ENCODE measurements around the gene SAMM50.
A peak's percentile ranks its signal among the peaks of the same experiment; 100 is the strongest.

The SAMM50 gene

DNA sequence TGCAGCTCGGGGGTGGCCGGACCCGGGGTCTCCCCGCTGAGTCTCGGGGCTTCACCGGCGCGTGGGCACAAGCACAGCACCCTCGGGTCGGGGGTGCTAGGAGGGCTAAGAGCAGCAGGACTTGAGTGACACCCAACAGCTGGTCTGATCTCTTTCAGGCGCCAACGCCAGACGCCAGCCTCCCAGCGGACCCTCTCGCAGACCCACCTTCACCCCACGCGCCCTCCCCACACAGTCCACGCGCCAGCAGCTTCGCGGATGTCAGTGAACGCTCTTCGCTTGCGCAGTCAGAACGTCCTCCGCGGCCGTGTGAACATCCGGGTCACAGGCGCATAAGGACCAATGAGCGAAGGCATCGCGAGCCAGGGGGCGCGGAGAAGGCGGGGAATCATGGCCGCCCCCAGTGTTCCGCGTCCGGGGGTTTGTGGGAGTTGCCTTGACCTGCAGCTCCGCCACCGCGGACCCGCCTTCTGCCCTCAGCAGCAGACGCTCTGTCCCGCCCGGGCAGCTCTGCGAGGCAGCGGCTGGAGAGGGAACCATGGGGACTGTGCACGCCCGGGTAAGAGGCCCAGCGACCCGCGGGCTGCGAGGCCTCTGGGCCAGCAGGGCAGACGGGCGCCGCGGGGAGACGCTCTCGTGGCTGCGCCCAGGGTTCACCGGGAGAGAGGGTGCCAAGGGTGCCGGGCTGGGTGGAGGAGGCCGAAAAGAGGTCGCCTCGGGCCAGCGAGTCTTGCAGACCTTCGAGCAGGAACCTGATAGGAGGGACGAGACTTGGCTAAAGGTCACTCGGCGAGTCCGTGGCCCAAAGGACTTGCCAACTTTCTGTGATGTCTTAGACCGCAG is at the start of gene SAMM50:
TSS of gene SAMM50 (plus strand) at position 403 of the 843 bp plus-strand sequence. CDS start at position 539, 136 bp downstream.
- peak; percentile 92 for DNase-seq (ENCODE audit: low spot score)

DNA sequence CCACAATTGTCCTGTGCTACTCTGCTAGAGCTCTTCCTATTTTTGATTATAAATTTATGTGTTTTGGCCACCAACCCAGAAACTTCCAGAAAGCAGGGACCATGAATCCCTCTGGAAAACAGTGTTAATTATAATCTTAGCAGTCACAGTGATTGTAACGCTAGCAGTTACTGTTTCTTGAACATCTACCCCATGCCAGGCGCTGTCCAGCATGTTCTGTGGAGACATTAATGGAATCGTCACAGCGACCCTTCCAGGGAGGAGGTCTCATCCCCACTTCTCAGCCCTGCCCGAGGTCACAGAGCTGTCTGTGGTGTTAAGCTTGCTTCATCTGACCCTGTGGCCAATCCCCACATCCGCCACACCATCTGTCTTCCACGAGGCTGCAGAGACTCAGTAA is 49.6 kb upstream of the SAMM50 start:
- no peak for DNase-seq (ENCODE audit: low spot score)

DNA sequence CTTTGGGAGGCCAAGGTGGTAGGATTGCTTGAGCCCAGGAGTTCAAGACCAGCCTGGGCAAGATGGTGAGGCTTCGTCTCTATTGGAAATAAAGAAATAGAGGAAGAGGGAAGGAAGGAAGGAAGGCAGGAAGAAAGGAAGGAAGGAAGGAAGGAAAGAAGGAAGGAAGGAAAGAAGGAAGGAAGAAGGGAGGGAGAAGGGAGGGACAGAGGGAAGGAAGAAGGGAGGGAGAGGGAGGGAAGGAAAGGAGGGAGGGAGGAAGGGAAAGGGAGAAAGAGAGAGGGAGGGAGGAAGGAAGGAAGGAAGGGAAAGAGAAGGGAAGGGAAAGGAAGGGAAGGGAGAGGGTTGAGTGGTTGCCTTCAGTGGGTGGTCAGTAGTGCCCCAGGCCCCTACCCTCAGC is 45.5 kb upstream of the SAMM50 start:
- no peak for DNase-seq (ENCODE audit: low spot score)

DNA sequence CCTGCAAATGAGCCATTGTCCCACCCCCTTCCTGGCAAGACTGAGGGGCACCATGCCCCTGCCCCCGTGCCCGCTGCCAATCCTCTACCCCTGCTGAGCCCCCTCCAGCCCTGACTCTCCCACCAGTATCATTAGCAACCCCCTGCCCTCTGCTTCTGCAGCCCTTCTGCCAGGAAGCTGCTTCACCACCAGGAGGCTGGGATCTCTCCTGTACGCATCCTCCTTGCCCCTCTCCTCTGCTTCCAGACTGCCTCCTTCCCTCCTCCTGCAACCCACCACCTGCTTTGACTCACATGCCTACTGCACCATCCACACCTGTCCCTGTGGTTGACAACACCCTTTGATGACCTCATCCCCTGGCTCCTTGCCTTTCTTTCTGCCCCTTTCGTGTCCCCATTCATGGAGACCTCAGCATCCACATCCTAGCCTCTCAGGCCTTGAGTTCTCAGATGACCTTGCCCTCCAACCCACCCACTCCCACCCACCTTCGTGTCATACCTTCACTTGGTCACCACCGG is 45.0 kb upstream of the SAMM50 start:
- DNase-seq (ENCODE audit: low spot score) = no peak

DNA sequence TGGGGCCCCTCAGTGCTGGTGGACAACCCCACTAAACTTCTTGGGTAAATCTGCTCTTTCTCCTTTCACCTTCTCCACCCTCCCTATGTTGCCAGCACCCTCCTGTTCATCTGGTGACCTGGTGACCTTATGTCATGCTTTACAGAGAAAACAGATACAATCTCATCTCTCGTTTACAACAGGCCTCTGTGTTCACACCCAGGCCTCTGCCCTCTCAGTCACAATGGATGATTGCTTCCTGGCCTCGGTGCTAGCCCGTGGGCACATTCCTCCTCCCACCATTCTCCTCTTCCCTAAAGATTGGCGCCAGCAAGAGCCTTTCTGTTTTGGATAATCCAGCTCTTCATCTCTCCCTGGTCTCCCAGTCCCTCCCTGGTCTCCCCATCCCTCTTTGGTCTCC is 43.9 kb upstream of the SAMM50 start:
- no peak for DNase-seq (ENCODE audit: low spot score)

DNA sequence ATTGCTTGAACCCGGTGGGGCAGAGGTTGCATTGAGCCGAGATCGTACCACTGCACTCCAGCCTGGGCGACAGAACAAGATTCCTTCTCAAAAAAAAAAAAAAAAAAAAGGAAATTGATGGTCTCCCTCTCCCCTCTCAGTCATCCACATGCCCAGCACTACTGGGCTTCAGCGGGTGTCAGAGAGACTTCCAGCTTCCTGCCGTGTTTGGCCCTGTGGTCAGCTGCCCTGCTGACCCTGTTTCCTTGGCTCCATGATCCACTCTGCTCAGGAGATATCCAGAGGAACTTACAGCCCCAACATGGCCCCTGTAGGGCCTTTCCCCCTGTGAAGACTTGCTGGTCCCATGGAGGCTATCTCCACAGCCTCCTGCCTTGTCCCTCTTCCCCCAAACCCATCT is 37.7 kb upstream of the SAMM50 start:
- DNase-seq (ENCODE audit: low spot score) = no peak

DNA sequence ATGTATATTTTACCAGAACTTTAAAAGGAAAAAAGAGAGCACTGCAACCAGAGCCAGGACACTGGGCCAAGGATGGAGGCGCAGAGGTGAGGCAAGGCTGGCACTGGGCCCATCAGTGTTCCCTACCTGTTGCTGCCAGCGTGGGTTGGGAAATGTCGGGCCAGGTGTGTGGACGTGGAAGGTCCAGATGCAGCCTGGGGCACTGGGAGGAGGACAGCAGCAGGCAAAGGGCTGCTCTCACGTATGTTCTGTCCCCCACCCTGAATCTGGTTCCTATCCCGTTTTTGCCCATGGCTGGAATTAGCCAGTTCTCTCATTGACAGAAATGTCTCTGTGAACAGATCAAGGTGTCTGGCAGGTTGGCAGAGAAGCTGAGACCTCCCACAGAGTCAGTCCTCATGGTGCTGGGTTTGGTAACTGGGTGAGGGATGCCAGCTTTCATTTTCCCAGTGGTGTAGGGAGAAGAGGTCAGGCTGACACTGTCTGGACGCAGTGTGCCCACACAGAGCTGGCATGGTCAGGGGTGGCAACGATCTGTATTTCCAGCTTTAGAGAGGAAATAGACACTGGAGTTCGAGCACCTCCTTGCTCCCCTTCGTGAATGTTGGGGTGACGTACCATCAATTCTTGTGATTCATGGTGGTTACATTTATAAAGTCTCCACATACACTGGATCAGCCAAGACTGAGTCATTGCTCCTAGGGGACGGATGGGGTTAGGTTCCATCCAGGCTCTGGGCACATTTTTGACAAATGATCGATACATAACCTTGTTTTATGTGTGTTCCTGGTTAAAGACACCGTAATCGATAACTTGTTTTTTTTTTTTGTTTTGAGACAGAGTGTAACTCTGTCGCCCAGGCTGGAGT is 35.9 kb upstream of the SAMM50 start:
- DNase-seq (ENCODE audit: low spot score) = no peak

DNA sequence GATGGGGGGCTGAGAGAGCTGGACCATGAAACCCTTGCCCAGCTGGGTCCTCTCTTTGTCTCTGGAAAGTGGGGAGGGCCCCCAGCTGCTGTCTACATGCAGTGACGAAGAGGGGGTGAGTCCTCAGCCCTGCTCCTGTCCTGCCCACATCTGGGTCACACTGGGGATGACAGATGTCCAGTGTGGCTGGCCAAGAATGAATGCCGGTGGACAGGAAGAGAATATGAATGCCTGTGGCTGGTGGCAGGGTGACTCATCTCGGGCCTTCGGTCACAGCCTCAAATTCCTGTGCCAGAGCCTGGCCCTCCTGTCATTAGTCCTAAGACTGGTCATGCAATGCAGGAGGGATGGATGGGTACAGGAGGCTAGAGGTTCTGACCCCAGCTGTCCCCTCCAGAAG is 33.9 kb upstream of the SAMM50 start:
- peak; percentile 52 for DNase-seq (ENCODE audit: low spot score)

DNA sequence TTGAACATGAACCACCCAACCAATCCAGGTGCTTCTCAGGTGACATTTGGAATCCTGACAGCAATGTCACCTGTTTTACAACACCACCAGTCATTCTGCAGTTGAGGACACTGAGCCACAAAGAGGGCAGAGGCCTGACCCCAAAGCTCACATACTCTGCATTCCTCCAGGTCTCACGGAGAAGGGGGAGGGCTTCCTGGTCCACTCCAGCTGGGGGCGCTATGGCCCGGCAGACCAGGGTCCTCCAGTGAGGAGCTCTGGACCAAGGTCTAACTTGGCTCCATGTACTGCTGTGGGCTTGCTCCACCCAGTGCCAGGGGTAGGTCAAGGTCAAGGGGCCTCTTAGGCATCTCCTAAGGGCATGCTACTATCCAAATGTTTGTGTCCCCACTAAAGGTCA is 33.1 kb upstream of the SAMM50 start:
- DNase-seq (ENCODE audit: low spot score) = no peak

DNA sequence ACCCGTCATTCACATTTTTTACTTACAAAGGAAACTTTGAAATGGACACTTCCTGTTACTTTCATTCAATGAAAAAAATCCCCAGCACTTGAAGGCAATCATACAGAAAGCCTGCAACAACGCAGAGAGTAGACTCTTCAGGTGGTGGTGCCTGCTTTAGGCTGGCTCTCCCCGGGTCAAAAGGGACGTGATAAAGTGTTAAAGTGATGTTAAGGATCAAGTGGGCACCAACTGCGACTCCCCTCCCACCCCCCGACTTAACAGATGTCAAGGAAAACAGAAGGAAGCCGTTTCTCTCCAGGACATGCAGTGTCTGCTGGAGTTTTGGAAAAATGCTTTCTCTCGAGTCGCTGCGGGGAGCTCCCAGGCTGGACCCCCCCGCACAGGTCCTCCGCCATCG is 32.1 kb upstream of the SAMM50 start:
- no peak for DNase-seq (ENCODE audit: low spot score)

DNA sequence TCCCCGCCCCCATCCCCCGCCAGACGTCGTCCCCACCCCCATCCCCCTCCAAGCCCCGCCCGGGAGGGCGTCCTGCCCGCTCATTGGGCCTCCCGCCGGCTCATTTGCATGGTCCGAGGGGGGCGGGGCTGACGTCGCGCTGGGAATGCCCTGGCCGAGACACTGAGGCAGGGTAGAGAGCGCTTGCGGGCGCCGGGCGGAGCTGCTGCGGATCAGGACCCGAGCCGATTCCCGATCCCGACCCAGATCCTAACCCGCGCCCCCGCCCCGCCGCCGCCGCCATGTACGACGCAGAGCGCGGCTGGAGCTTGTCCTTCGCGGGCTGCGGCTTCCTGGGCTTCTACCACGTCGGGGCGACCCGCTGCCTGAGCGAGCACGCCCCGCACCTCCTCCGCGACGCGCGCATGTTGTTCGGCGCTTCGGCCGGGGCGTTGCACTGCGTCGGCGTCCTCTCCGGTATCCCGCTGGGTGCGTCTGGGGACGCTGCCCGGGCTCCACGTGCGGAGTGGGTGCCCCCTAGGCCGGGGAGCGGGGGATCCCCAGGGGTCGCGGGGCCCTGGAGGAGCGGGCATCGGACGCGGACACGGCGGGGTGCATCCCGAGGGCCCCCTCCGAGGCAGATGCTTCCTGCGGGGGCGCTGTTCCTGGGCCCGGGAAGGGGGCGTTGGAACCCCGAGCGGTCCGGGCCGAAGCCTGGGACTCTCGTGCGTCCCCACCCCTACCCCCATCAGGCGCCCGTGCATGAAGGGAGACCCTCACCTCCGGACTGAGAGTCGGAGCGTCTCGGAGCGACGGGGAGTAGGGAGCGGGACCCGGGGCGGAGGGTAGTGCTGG is 31.4 kb upstream of the SAMM50 start, which contains the start of gene PNPLA3:
TSS of gene PNPLA3 (plus strand) at position 175 of the 834 bp plus-strand sequence. CDS start at position 282, 107 bp downstream.
- peak; percentile 85 for DNase-seq (ENCODE audit: low spot score)

DNA sequence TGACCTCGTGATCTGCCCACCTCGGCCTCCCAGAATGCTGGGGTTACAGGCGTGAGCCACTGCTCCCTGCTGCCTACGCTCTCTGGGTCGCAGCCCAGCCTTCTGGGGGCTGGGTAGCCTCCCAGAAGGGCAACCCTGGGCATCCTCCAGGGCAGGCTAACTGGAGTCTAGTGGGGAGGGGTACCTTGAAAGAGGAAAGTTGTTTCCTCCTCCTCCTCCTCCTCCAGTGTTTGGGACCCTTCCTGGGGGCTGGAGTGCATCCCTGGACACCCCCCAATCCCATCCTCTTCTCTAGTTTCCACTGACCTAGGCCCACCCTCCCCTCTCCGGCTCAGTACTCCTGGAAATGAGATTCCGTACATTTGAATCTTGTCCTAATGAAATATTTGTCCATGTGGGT is 30.4 kb upstream of the SAMM50 start:
- DNase-seq (ENCODE audit: low spot score) = no peak

DNA sequence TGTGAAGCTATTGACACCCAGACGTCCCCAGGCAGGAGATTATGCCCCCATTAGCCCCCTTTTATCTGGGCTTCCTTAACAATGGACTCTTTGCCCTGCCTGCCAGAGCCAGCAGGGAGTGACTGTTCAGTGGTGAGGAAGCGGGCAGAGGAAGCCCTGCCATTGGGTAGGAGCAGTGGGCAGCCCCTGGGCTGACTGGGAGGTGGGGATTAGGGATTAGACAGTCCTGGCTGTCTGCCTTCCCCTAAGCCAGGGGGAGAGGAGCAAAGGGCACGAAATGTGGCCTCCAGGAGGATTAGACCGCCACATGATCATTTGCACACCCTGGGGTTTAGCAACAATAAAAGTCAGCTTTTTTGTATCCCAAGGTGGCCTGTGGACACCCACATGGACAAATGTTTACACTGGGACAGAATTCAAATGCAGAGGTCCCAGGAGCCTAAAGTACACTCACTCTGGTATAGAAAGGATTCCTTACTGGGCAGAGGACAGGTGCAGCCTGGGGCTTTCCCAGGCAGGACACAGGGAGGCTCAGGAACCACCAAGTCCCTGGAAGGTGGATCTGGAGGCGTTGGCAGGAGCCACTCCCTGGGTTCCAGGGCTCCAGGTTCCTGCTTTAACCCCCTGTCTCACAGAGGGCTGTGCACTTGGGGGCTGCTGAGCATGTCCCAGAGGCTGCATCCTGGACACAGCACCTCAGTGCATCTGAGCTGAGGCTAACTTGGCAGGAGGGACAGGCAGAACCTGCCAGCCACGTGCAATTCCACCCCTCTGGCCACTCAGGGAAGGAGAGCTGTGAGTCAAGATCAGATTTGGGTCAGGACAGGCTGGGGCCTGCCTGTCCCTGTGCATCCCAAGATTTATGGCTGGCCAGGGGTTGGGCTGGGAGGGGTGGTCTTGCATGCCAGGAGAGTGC is 29.6 kb upstream of the SAMM50 start:
- no peak for DNase-seq (ENCODE audit: low spot score)

DNA sequence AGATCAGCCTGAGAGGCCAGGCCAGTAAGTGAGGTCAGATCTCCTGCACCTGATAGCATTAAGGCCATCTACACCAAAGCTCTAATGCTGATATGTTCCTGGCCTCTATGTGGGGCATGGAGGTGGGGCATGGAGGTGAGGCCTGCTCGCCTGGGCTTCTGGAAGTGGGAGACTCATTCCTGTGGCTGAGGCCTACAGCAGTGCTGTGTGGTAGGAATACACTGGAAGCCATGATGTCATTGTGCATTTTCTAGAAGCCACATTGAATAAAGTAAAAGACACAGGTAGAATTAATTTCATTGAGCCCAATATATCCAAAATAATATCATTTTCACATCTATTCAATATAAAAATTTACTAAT is 28.9 kb upstream of the SAMM50 start:
- no peak for DNase-seq (ENCODE audit: low spot score)

DNA sequence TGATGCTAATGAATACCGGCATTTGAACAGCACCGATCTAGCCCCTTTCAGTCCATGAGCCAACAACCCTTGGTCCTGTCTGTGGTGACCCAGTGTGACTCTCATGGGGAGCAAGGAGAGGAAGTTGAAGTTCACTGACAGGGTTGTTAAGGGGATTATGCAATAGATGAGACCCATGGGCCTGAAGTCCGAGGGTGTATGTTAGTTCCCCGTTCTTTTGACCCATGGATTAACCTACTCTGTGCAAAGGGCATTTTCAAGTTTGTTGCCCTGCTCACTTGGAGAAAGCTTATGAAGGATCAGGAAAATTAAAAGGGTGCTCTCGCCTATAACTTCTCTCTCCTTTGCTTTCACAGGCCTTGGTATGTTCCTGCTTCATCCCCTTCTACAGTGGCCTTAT is 26.8 kb upstream of the SAMM50 start:
- DNase-seq (ENCODE audit: low spot score) = no peak

DNA sequence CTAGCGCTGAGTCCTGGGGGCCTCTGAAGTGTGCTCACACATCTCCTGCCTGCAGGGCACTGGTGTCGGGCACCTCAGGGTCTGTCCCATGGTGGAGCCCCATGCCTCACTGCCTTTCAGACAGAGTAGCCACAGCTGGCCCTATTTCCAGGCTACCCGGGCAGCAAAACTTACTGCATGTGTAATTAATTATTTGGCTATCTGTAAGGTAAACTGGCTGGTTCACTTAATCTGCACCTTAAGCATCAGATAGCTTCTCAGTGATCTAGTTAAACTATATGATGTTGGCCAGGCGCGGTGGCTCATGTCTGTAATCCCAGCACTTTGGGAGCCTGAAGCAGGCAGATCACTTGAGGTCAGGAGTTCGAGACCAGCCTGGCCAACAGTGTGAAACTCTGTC is 26.3 kb upstream of the SAMM50 start:
- no peak for DNase-seq (ENCODE audit: low spot score)

DNA sequence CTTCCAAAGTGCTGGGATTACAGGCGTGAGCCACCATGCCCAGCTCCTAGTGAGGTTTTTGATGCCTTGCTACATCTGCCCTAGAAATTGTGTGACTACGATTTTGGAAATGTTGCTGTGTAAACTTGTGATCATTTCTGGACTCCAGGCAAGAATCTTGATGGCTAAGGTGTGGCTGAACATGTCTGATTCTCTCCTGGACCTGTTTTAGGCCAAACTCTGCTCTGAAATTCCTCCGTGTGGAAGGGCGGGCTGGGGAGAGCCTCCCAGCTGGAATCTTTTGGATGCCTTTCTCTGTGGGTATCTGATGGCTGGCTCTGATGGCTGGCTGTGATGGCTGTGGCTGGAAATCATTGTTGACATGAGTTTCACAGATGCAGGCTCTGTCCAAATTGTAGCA is 23.5 kb upstream of the SAMM50 start:
- DNase-seq (ENCODE audit: low spot score) = no peak

DNA sequence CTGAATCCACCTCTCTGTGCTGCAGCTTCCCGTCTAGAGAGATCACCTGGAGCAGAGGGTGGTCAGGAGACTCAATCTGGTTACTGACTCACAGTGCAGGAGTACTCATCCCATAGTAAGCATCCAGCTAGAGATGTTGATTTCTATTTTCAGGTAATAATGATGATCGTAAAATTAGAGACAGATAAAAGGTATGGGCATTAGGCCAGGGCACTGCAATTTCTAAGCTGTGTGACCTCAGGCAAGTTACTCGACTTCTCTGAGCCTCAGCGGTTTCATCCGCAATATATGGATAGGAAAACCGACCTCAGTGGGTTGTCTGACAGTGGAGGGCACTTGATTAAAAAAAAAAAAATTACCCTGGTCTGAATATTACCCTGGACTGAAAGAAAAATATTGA is 13.8 kb upstream of the SAMM50 start:
- no peak for DNase-seq (ENCODE audit: low spot score)

DNA sequence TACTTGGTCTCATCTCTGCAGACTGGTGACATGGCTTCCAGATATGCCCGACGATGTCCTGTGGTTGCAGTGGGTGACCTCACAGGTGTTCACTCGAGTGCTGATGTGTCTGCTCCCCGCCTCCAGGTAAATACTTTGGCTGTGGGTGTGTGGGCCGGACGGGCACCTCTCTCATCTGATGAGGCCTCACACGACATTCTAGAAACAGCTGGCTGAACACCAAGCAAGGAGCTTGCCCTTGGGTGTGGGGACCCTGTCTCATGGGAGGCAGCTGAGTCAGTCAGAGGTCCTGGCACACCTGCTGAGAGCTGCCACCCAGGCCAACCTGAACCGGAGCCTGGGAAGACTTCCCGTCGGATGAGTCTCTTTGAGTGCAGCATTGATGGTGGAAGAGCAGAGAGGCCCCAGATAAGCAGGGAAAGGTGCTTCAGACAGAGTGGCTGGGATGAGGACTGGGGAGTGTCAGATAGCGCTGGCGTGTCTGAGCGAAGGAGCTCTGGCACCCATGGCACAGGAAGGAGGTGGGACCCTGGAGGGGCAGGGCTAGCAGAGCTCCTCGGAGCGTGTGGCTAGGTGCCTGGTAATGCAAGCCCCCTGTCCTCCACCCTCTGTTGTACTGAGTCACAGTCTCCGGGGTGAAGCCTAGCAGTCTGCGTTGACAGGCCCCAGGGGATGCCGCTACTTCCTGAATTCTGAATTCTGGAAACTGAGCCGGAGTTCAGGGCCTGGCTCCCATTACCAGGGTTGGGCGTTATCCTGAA is 10.4 kb upstream of the SAMM50 start:
- no peak for DNase-seq (ENCODE audit: low spot score)

All from globus pallidus (tissue), 1 donor.